Colonic mucosa (tissue), 4 donors: ENCODE results near the gene RANGAP1. TPM values are rescaled to one million over a fixed set of nuclear protein-coding genes. Genes with fewer than 3 reads are reported as not detected.

Experiments used
- DNase-seq: peaks from one replicate; pipeline ENCODE4 v3.0.0-alpha.2; 2020
- H3K27ac ChIP-seq: fragments of 200-600 bp; one replicate; pipeline ENCODE4 v1.8.0; 2021
- H3K27me3 ChIP-seq: fragments of 200-600 bp; one replicate; pipeline ENCODE4 v1.8.0; 2021
- H3K36me3 ChIP-seq: fragments of 200-600 bp; one replicate; pipeline ENCODE4 v1.8.0; 2021
- H3K4me1 ChIP-seq: fragments of 200-600 bp; one replicate; pipeline ENCODE4 v1.8.0; 2021; ENCODE audit warnings: mild to moderate bottlenecking
- H3K4me3 ChIP-seq: fragments of 200-600 bp; one replicate; pipeline ENCODE4 v1.8.0; 2021
- H3K9ac ChIP-seq, 2 donors: one replicate each; pipeline ENCODE4 v1.7.0; 2013; ENCODE audit warnings: control low read depth in 2 of 2, low read depth in 2 of 2, low read length in 2 of 2
- H3K9me3 ChIP-seq: fragments of 200-600 bp; one replicate; pipeline ENCODE4 v1.8.0; 2021
- intact Hi-C: fragments of 100-400 bp; cut with DNase I; formaldehyde crosslinking; loops from one replicate; pipeline ENCODE4 v1.14.1; 2022
- total RNA-seq, 2 donors: library from RNA; stranded (reverse); fragmentation: NEBNext Ultra II Directional in 1 of 2; extraction: Animal tissue kit (Norgen Biotek cat#: 25700) in 1 of 2; gene quantifications; one replicate each; pipeline ENCODE4 v1.2.1, GENCODE V29; 2021
- TF ChIP-seq, protein P1 (sequence below): fragments of 200-600 bp; IDR thresholded peaks from one replicate; pipeline ENCODE4 v1.8.0; 2022; ENCODE audit warnings: antibody characterized with exemption, mild to moderate bottlenecking
- donor health status: healthy.
- donor health status: DM: no; HTN: no; CAD: no.
- donor health status: DM: no; HTN: no; CAD: no.

RANGAP1 gene
- total RNA-seq, 2 donors from 2014 or later: 35.5 to 124 TPM

- TF ChIP-seq, protein P1, sequence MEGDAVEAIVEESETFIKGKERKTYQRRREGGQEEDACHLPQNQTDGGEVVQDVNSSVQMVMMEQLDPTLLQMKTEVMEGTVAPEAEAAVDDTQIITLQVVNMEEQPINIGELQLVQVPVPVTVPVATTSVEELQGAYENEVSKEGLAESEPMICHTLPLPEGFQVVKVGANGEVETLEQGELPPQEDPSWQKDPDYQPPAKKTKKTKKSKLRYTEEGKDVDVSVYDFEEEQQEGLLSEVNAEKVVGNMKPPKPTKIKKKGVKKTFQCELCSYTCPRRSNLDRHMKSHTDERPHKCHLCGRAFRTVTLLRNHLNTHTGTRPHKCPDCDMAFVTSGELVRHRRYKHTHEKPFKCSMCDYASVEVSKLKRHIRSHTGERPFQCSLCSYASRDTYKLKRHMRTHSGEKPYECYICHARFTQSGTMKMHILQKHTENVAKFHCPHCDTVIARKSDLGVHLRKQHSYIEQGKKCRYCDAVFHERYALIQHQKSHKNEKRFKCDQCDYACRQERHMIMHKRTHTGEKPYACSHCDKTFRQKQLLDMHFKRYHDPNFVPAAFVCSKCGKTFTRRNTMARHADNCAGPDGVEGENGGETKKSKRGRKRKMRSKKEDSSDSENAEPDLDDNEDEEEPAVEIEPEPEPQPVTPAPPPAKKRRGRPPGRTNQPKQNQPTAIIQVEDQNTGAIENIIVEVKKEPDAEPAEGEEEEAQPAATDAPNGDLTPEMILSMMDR: no peak
- Histone ChIP-seq H3K4me3 (peak overlapping the region; percentile 35), H3K36me3 (no peaks in the 10 kb centered on the region), H3K4me1 (peaks cover 12% of the 10 kb centered on the region), H3K27ac (no peak overlapping the region), H3K27me3 (no peaks in the 10 kb centered on the region), H3K9me3 (no peaks in the 10 kb centered on the region), H3K9ac (no peak overlapping the region)
- intact Hi-C loops: loop anchor here (5.0 kb wide), 1 partner anchor 317 kb away; no protein-coding TSS in a partner anchor
- no peak for DNase-seq
Measured at GRCh38 chr22:41238570-41239442, 47.2 kb downstream of the RANGAP1 start.

- intact Hi-C loops: loop anchor here (5.0 kb wide), 1 partner anchor 316 kb away; no protein-coding TSS in a partner anchor
Measured at GRCh38 chr22:41237707-41238569, 48.0 kb downstream of the RANGAP1 start.

DNA sequence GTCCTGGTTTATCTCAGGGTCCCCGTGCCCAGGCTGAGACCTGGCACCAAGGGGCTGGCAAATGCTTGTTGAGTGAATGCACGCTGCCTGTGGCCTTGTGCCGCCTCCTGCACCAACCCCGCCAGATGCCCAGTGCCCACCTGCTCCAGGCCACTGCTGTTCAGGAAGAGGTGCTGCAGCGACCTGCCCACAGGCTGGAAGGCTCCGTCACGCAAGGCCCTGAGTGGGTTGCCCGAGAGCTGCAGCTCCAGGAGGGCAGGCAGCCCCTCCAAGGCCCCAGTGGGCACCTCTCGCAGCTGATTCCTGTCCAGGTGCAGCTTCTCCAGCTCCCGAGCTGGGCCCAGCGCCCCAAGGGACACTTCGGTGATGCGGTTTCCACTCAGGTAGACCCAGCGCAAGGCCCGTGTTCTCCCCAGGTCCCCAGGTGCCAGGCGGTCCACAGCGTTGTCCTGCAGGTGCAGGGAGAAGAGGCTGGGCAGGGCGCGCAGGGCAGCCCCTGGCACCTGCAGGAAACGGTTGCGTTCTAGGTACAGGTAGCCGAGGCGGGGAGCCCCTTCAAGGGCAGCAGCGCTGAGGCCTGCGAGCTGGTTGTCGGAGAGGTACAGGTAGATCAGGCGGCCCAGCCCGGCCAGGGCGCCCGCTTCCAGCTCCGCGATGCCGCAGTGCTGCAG lies 48.8 kb downstream of the RANGAP1 start:
- no peaks in the 10 kb centered on the region for H3K9me3 ChIP-seq
- no peaks in the 10 kb centered on the region for H3K36me3 ChIP-seq
- no peak for DNase-seq
- H3K27me3 ChIP-seq: no peaks in the 10 kb centered on the region
- peaks cover 12% of the 10 kb centered on the region for H3K4me1 ChIP-seq
- H3K9ac ChIP-seq: peak overlapping the region; percentile 3 to 71
- intact Hi-C loops: loop anchor here (5.0 kb wide), 1 partner anchor 315 kb away; no protein-coding TSS in a partner anchor
- TF ChIP-seq, protein P1: no peak
- H3K4me3 ChIP-seq: peak overlapping the region; percentile 35
- no peak overlapping the region for H3K27ac ChIP-seq

More at GRCh38 chr22:41237707-41238569, 48.0 kb downstream of the RANGAP1 start:
- H3K4me1 ChIP-seq: peaks cover 12% of the 10 kb centered on the region
- TF ChIP-seq, protein P1: peak; percentile 54
- peak overlapping the region; percentile 3 to 71 for H3K9ac ChIP-seq
- H3K36me3 ChIP-seq: no peaks in the 10 kb centered on the region
- H3K4me3 ChIP-seq: peak overlapping the region; percentile 35
- no peak overlapping the region for H3K27ac ChIP-seq
- no peaks in the 10 kb centered on the region for H3K9me3 ChIP-seq
- H3K27me3 ChIP-seq: no peaks in the 10 kb centered on the region
- DNase-seq: peak; percentile 82

- TF ChIP-seq, protein P1: no peak
- Histone ChIP-seq H3K27ac (no peak overlapping the region), H3K27me3 (no peaks in the 10 kb centered on the region), H3K4me3 (no peak overlapping the region), H3K4me1 (peaks cover 12% of the 10 kb centered on the region), H3K9ac (no peak overlapping the region), H3K36me3 (no peaks in the 10 kb centered on the region), H3K9me3 (no peaks in the 10 kb centered on the region)
- no peak for DNase-seq
- intact Hi-C loops: loop anchor here (5.0 kb wide), 1 partner anchor 313 kb away; no protein-coding TSS in a partner anchor
Measured at GRCh38 chr22:41234815-41235695, 50.9 kb downstream of the RANGAP1 start.
